T-cell (primary cell): ENCODE results near the gene SLC51B. TPM values are rescaled to one million over a fixed set of nuclear protein-coding genes. Genes with fewer than 3 reads are reported as not detected.
A peak's percentile ranks its signal among the peaks of the same experiment; 100 is the strongest.

Experiments
- ATAC-seq, 4 experiments: fragments of 200-7000 bp in 3 of 4; fragments of 150-1000 bp in 1 of 4; cut with Tn5 transposase; replicated peaks in 1 of 4; 1 replicate in 3 of 4; 2 replicates in 1 of 4; pipeline ENCODE4 v1.10.0; 2021; ENCODE audit warnings: moderate library complexity in 3 of 4, mild to moderate bottlenecking in 2 of 4, moderate number of reproducible peaks in 1 of 4
- CTCF ChIA-PET, 2 donors: fragments of 300-600 bp; sonication (Branson Sonifier 250); formaldehyde crosslinking; loops; one replicate each; lab custom pipeline; 2022; ENCODE audit warnings: antibody characterized with exemption in 2 of 2; lab: Charles Lee
- POLR2A ChIA-PET, 2 donors: fragments of 300-600 bp; sonication (Branson Sonifier 250); formaldehyde crosslinking; loops; one replicate each; lab custom pipeline; 2022; ENCODE audit warnings: antibody characterized with exemption in 2 of 2; lab: Charles Lee
- DNase-seq, 35 experiments: peaks; one replicate each; pipeline versions ENCODE4 v3.0.0 to v3.0.0-alpha.2; 2013 to 2023
- H3K27ac ChIP-seq: one replicate; pipeline ENCODE4 v1.5.1; 2013; ENCODE audit warnings: low read length
- H3K27me3 ChIP-seq, 2 experiments: replicated peaks in 1 of 2; 1 replicate in 1 of 2; 2 replicates in 1 of 2; pipeline versions ENCODE4 v1.6.1 to v1.7.0; 2013; ENCODE audit warnings: low read length in 1 of 2, mixed read lengths in 1 of 2; ENCODE audit not compliant: control insufficient read depth in 2 of 2, insufficient read depth in 2 of 2; ENCODE audit errors: extremely low read depth in 1 of 2
- H3K36me3 ChIP-seq, 2 donors: 1 replicate in 1 of 2; 2 replicates in 1 of 2; pipeline versions ENCODE4 v1.6.1 to v1.7.0; 2013; ENCODE audit warnings: low read length in 1 of 2; ENCODE audit not compliant: control insufficient read depth in 2 of 2, insufficient read depth in 1 of 2; ENCODE audit errors: extremely low read depth in 1 of 2
- H3K4me1 ChIP-seq, 2 experiments: 1 replicate in 1 of 2; 2 replicates in 1 of 2; pipeline versions ENCODE4 v1.6.1 to v1.7.0; 2013; ENCODE audit warnings: low read length in 2 of 2, mixed read lengths in 1 of 2; ENCODE audit not compliant: insufficient read depth in 2 of 2, control insufficient read depth in 1 of 2; ENCODE audit errors: extremely low read depth in 1 of 2
- H3K4me3 ChIP-seq, 2 donors: 1 replicate in 1 of 2; 2 replicates in 1 of 2; pipeline versions ENCODE4 v1.5.1 to v1.7.0; 2013; ENCODE audit warnings: mild to moderate bottlenecking in 2 of 2, low read length in 1 of 2, moderate library complexity in 1 of 2; ENCODE audit not compliant: control insufficient read depth in 1 of 2; ENCODE audit errors: extremely low read depth in 1 of 2
- H3K9me3 ChIP-seq: 2 replicates; pipeline ENCODE4 v1.7.0; 2013
- H3K27ac Mint-ChIP-seq, 2 donors: one replicate each; pipeline ENCODE4 v1.8.0; 2020 to 2021; ENCODE audit warnings: mild to moderate bottlenecking in 2 of 2, mixed read lengths in 2 of 2
- H3K27me3 Mint-ChIP-seq, 2 donors: one replicate each; pipeline ENCODE4 v1.8.0; 2021 to 2022; ENCODE audit warnings: mixed read lengths in 2 of 2
- H3K36me3 Mint-ChIP-seq: one replicate; pipeline ENCODE4 v1.8.0; 2021; ENCODE audit warnings: mixed read lengths
- H3K4me1 Mint-ChIP-seq, 3 donors: one replicate each; pipeline ENCODE4 v1.8.0; 2020 to 2022; ENCODE audit warnings: mixed read lengths in 3 of 3, mild to moderate bottlenecking in 1 of 3
- H3K4me3 Mint-ChIP-seq, 3 donors: one replicate each; pipeline ENCODE4 v1.8.0; 2020 to 2022; ENCODE audit warnings: mild to moderate bottlenecking in 3 of 3, mixed read lengths in 3 of 3, moderate library complexity in 3 of 3
- H3K9me3 Mint-ChIP-seq, 3 donors: one replicate each; pipeline ENCODE4 v1.8.0; 2020 to 2022; ENCODE audit warnings: mixed read lengths in 3 of 3
- WGBS: methylation state at CpG from one replicate; pipeline ENCODE4 v1.1.5; 2013; ENCODE audit warnings: missing lambda C conversion rate; ENCODE audit not compliant: insufficient coverage; 5-methylcytosine and 5-hydroxymethylcytosine counted together
- total RNA-seq, 35 experiments: library from RNA in 6 of 35; stranded (reverse) in 6 of 35; fragments of 120-200 nt in 1 of 35; gene quantifications; one replicate each; pipeline versions ENCODE4 v1.2.1 to v1.2.4 and lab custom pipeline; 2013 to 2026

Gene SLC51B
- total RNA-seq (not detected), total RNA-seq (lab: John Stamatoyannopoulos, UW) (0 to 0.04 (median 0) reads per million in 29 experiments)
- not detected for total RNA-seq (2013)

- peaks cover 0 to 13% of the 10 kb centered on the region in 2 experiments for H3K27me3 ChIP-seq
- WGBS, result 86% methylated on average over 4 of the region's 7 CpGs
- Mint-ChIP-seq H3K27ac (no peak within 1 kb of the TSS), H3K36me3 (no peaks in the 10 kb centered on the region), H3K27me3 (peaks cover 3% of the 10 kb centered on the region in 2 donors), H3K4me3 (no peak within 1 kb of the TSS), H3K9me3 (no peaks in the 10 kb centered on the region), H3K4me1 (peaks cover 9 to 10% (median 10%) of the 10 kb centered on the region in 3 donors)
- DNase-seq, result no peak
- CTCF ChIA-PET, result interaction anchor here in 1 of 2 donors (0.5 kb wide), 1 partner anchor 325 kb away, joined by 5 read pairs; no protein-coding TSS in a partner anchor
- peaks cover 2 to 9% of the 10 kb centered on the region in 2 experiments for H3K4me1 ChIP-seq
- H3K4me3 ChIP-seq, result no peak within 1 kb of the TSS
- POLR2A ChIA-PET, result no interaction called here
- H3K36me3 ChIP-seq, result no peaks in the 10 kb centered on the region
- no peak within 1 kb of the TSS for H3K27ac ChIP-seq
- H3K9me3 ChIP-seq, result no peaks in the 10 kb centered on the region
- no peak for ATAC-seq
These were observed at the start of gene SLC51B for GRCh38 chr15:65044724-65045481. TSS of gene SLC51B (plus strand) at chr15:65045387. CDS start at chr15:65050005, 4,618 bp downstream.

DNA sequence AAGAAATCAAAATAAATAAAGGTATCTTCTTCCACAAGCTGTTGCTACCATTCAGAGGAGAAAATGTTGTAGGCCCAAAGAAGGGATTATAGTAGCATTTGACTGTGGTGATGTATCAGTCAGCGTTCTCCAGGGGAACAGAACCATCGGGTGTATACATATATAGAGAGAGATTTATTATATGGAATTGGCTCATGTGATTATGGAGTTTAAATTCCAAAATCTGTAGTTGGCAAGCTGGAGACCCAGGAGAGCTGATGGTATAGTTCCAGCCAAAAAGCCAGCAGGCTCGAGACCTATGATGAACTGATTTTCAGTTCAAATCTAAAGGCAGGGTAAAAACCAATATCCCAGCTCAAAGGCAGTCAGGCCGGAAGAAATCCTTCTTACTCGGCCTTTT is 48.1 kb upstream of the SLC51B start:
- no peaks in the 10 kb centered on the region for H3K27me3 Mint-ChIP-seq
- no peak overlapping the region for H3K27ac Mint-ChIP-seq
- peaks cover 0 to 5% of the 10 kb centered on the region in 2 donors for H3K36me3 ChIP-seq
- DNase-seq (no peak), ATAC-seq (no peak)
- ChIA-PET POLR2A (no interaction called here), CTCF (interaction anchor here in 1 of 2 donors (1.0 kb wide), 1 partner anchor 15 kb away, joined by 4 read pairs; no protein-coding TSS in a partner anchor)
- H3K4me3 Mint-ChIP-seq, result no peak overlapping the region
- H3K9me3 ChIP-seq, result no peaks in the 10 kb centered on the region
- H3K36me3 Mint-ChIP-seq, result peaks cover 5% of the 10 kb centered on the region
- WGBS, result 90% methylated on average over 4 of the region's 5 CpGs
- no peak overlapping the region for H3K4me3 ChIP-seq
- no peak overlapping the region for H3K27ac ChIP-seq
- H3K9me3 Mint-ChIP-seq, result no peaks in the 10 kb centered on the region
- peaks cover 0 to 4% (median 3%) of the 10 kb centered on the region in 3 donors for H3K4me1 Mint-ChIP-seq
- H3K4me1 ChIP-seq, result no peaks in the 10 kb centered on the region
- no peaks in the 10 kb centered on the region for H3K27me3 ChIP-seq

DNA sequence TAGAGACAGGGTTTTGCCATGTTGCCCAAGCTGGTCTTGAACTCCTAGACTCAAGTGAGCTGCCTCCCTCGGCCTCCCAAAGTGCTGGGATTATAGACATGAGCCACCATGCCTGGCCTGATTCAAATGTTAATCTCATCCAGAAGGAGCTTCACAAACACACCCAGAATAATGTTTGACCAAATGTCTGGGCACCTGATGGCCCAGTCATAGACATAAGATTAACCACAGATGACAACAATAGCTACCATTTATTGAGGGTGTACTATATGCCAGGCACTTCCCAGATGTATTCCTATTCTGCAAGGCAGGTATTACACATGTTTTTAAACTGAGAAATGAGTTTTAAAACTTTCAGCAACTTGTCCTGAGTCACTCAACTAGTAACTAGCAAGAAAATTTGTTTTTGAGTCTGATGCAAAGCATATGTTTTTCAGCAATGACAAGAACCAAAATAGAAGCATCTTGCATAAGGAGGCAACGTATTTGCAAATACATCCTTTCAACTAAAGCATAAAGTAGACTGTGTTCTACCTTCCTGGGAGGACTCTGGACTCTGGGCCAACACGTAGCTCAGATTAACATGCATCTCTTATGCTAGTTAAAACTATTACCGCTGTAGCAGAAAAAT is 47.3 kb upstream of the SLC51B start:
- no peak for DNase-seq
- no peaks in the 10 kb centered on the region for H3K9me3 ChIP-seq
- H3K27me3 ChIP-seq, result no peaks in the 10 kb centered on the region
- Mint-ChIP-seq H3K4me1 (peaks cover 0 to 3% (median 3%) of the 10 kb centered on the region in 3 donors), H3K36me3 (peaks cover 5% of the 10 kb centered on the region), H3K9me3 (no peaks in the 10 kb centered on the region), H3K27ac (no peak overlapping the region), H3K4me3 (no peak overlapping the region), H3K27me3 (no peaks in the 10 kb centered on the region)
- CTCF ChIA-PET, result no interaction called here
- no peak for ATAC-seq
- no CpG with 5 or more reads among the region's 4 CpGs for WGBS
- peaks cover 0 to 5% of the 10 kb centered on the region in 2 donors for H3K36me3 ChIP-seq
- H3K4me3 ChIP-seq, result no peak overlapping the region
- no peaks in the 10 kb centered on the region for H3K4me1 ChIP-seq
- H3K27ac ChIP-seq, result no peak overlapping the region
- POLR2A ChIA-PET, result no interaction called here

- CTCF ChIA-PET, result no interaction called here
These were observed 40.2 kb upstream of the SLC51B start for GRCh38 chr15:65004993-65005392.

DNA sequence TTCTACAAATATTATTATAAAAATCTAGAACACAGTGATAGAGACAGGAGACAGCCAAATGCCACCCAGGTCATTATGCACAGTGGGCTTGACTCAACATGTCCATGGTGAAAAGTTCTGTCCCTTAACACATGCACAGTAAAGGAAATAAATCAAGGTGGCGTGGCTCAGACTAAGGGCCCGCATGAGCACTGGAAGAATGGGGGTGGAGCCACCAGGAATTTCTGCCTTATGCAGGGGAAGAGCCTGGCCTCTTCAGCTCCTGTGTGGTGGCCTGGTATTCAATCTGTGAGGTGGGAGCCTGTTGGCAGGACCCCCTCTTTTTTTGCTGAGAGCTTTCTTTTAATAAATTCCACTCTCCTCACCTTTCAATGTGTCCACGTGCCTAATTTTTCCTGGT is 38.3 kb upstream of the SLC51B start:
- ChIA-PET CTCF (no interaction called here), POLR2A (no interaction called here)
- no CpG with 5 or more reads among the region's 3 CpGs for WGBS
- H3K27ac Mint-ChIP-seq, result no peak overlapping the region
- no peak overlapping the region for H3K4me3 Mint-ChIP-seq
- no peak overlapping the region for H3K4me3 ChIP-seq
- DNase-seq (no peak), ATAC-seq (no peak)
- no peaks in the 10 kb centered on the region for H3K27me3 ChIP-seq
- no peaks in the 10 kb centered on the region for H3K9me3 Mint-ChIP-seq
- H3K9me3 ChIP-seq, result no peaks in the 10 kb centered on the region
- peaks cover 7 to 16% of the 10 kb centered on the region in 2 donors for H3K36me3 ChIP-seq
- H3K36me3 Mint-ChIP-seq, result peaks cover 26% of the 10 kb centered on the region
- no peaks in the 10 kb centered on the region for H3K27me3 Mint-ChIP-seq
- peaks cover 0 to 6% (median 0%) of the 10 kb centered on the region in 3 donors for H3K4me1 Mint-ChIP-seq
- no peak overlapping the region for H3K27ac ChIP-seq
- no peaks in the 10 kb centered on the region for H3K4me1 ChIP-seq

More at GRCh38 chr15:65004993-65005392, 40.2 kb upstream of the SLC51B start:
- POLR2A ChIA-PET, result interaction anchor here in 1 of 2 donors (0.7 kb wide), 1 partner anchor 144 kb away, joined by 5 read pairs; no protein-coding TSS in a partner anchor
- no peak overlapping the region for H3K4me3 Mint-ChIP-seq
- Histone ChIP-seq H3K4me1 (no peaks in the 10 kb centered on the region), H3K27ac (no peak overlapping the region), H3K9me3 (no peaks in the 10 kb centered on the region), H3K4me3 (no peak overlapping the region), H3K36me3 (peaks cover 3 to 13% of the 10 kb centered on the region in 2 donors), H3K27me3 (no peaks in the 10 kb centered on the region)
- DNase-seq (no peak), ATAC-seq (no peak)
- no peaks in the 10 kb centered on the region for H3K9me3 Mint-ChIP-seq
- peaks cover 0 to 6% (median 0%) of the 10 kb centered on the region in 3 donors for H3K4me1 Mint-ChIP-seq
- peaks cover 25% of the 10 kb centered on the region for H3K36me3 Mint-ChIP-seq
- H3K27ac Mint-ChIP-seq, result peak overlapping the region in 1 of 2 donors; percentile 3
- no CpG with 5 or more reads among the region's 3 CpGs for WGBS
- no peaks in the 10 kb centered on the region for H3K27me3 Mint-ChIP-seq

DNA sequence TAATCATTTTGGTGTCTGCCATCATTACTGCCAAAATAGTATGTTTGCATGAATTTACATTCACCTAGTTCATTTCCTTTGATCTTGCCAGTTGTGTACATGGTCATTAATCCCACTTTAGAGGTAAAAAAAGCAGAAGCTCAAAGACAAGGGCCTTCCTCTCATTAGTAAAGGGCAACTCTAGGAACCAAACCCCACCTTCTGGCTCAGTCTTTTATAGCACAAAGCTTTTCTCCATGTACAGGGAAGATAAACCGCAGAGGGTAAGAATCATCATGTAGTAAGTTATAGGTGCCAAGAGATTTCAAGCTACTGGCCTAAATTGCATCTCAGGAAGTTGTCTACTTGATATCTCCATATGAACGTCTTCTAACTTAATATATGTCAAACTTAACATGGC is 36.2 kb upstream of the SLC51B start:
- POLR2A ChIA-PET, result no interaction called here
- CTCF ChIA-PET, result interaction anchor here in 1 of 2 donors (0.5 kb wide), 1 partner anchor 20 kb away, joined by 5 read pairs; no protein-coding TSS in a partner anchor

More for the DNA sequence above, 36.2 kb upstream of the SLC51B start:
- peaks cover 13 to 27% of the 10 kb centered on the region in 2 donors for H3K36me3 ChIP-seq
- H3K9me3 Mint-ChIP-seq, result peaks cover 4 to 6% (median 4%) of the 10 kb centered on the region in 3 donors
- peaks cover 38% of the 10 kb centered on the region for H3K36me3 Mint-ChIP-seq
- H3K27me3 Mint-ChIP-seq, result no peaks in the 10 kb centered on the region
- DNase-seq, result no peak
- 80% methylated on average over 1 of the region's 2 CpGs for WGBS
- ATAC-seq, result no peak
- no peak overlapping the region for H3K27ac ChIP-seq
- no peak overlapping the region for H3K4me3 ChIP-seq
- peaks cover 0 to 6% (median 0%) of the 10 kb centered on the region in 3 donors for H3K4me1 Mint-ChIP-seq
- H3K4me3 Mint-ChIP-seq, result no peak overlapping the region
- no peaks in the 10 kb centered on the region for H3K9me3 ChIP-seq
- H3K4me1 ChIP-seq, result no peaks in the 10 kb centered on the region
- no peak overlapping the region for H3K27ac Mint-ChIP-seq
- no peaks in the 10 kb centered on the region for H3K27me3 ChIP-seq
